ENCODE data around the gene DHRSX.
"Not testable (repeated sequence)": the region's sequence is repeated elsewhere in the genome, so short reads cannot be mapped to it uniquely, and the experiment has no call there.

The DHRSX gene

DNA sequence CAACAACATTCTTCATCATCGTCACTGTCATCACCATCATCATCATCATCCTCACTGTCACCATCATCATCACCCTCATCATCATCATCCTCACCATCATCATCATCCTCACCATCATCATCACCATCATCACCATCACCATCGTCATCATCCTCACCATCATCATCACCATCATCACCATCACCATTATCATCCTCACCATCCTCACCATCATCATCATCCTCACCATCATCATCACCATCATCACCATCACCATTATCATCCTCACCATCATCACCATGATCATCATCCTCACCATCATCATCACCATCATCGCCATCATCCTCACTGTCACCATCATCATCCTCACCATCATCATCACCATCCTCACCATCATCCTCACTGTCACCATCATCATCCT is 18.9 kb upstream of the DHRSX start:
- H3K27me3 ChIP-seq (ENCODE audit: control insufficient read depth, insufficient read depth, low read length); H3K27ac ChIP-seq (ENCODE audit: low read depth, low read length); H3K9me3 ChIP-seq (ENCODE audit: control insufficient read depth, insufficient read depth, low read depth, low read length); H3K4me1 ChIP-seq (ENCODE audit: control insufficient read depth, insufficient read depth, low read length); H3K36me3 ChIP-seq (ENCODE audit: control insufficient read depth, insufficient read depth, low read length); H3K4me3 ChIP-seq (ENCODE audit: low read depth, low read length); H3K9ac ChIP-seq (ENCODE audit: low read length): not testable (repeated sequence)

- H3K27ac ChIP-seq (ENCODE audit: low read depth, low read length), result no peak overlapping the region
- no peak overlapping the region for H3K4me3 ChIP-seq (ENCODE audit: low read depth, low read length)
- no peaks in the 10 kb centered on the region for H3K4me1 ChIP-seq (ENCODE audit: control insufficient read depth, insufficient read depth, low read length)
- 0 out of 2 replicates have a peak, but pooled peaks cover 4% of the 10 kb centered on the region for H3K9me3 ChIP-seq (ENCODE audit: control insufficient read depth, insufficient read depth, low read depth, low read length)
- no peak overlapping the region for H3K9ac ChIP-seq (ENCODE audit: low read length)
- no peaks in the 10 kb centered on the region for H3K36me3 ChIP-seq (ENCODE audit: control insufficient read depth, insufficient read depth, low read length)
- no peaks in the 10 kb centered on the region for H3K27me3 ChIP-seq (ENCODE audit: control insufficient read depth, insufficient read depth, low read length)
These were observed 16.3 kb upstream of the DHRSX start for GRCh38 chrX:2517055-2517454.

GRCh38 chrX:2516623-2517022 is 15.8 kb upstream of the DHRSX start:
- Histone ChIP-seq H3K27me3 (ENCODE audit: control insufficient read depth, insufficient read depth, low read length) (no peaks in the 10 kb centered on the region), H3K4me1 (ENCODE audit: control insufficient read depth, insufficient read depth, low read length) (no peaks in the 10 kb centered on the region), H3K9me3 (ENCODE audit: control insufficient read depth, insufficient read depth, low read depth, low read length) (0 out of 2 replicates have a peak, but pooled peaks cover 5% of the 10 kb centered on the region), H3K4me3 (ENCODE audit: low read depth, low read length) (no peak overlapping the region), H3K36me3 (ENCODE audit: control insufficient read depth, insufficient read depth, low read length) (no peaks in the 10 kb centered on the region), H3K27ac (ENCODE audit: low read depth, low read length) (no peak overlapping the region), H3K9ac (ENCODE audit: low read length) (no peak overlapping the region)

- H3K4me1 ChIP-seq (ENCODE audit: control insufficient read depth, insufficient read depth, low read length), result no peaks in the 10 kb centered on the region
- peaks cover 5% of the 10 kb centered on the region; the same call in 1 of the 2 replicates for H3K9me3 ChIP-seq (ENCODE audit: control insufficient read depth, insufficient read depth, low read depth, low read length)
- H3K27ac ChIP-seq (ENCODE audit: low read depth, low read length), result no peak overlapping the region
- no peaks in the 10 kb centered on the region for H3K27me3 ChIP-seq (ENCODE audit: control insufficient read depth, insufficient read depth, low read length)
- no peak overlapping the region for H3K9ac ChIP-seq (ENCODE audit: low read length)
- H3K4me3 ChIP-seq (ENCODE audit: low read depth, low read length), result no peak overlapping the region
- no peaks in the 10 kb centered on the region for H3K36me3 ChIP-seq (ENCODE audit: control insufficient read depth, insufficient read depth, low read length)
These were observed 13.4 kb upstream of the DHRSX start for GRCh38 chrX:2514131-2514530.

DNA sequence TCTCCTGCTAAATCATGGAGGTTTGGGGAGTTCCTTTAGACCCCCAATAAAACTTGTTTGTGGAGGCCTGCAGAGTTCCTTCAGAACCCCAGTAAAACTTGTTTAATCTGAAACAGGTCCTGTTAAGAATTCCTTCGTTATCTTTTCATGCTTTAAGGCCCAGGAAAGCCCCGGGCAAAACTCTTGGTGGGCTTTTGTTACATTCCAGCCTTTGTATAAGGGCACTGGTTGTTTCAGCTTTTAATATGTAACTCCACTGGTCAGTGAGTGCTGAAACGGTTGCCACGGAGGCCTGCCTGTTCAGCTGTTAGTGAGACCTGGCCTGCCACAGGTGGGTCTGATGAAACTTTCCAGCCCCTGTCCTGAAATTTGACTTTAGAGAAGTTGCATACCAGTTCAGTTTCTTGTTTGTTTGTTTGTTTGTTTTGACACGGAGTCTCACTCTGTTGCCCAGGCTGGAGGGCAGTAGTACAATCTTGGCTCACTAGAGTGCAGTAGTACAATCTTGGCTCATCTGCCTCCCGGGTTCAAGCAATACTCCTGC is 12.4 kb upstream of the DHRSX start:
- H3K36me3 ChIP-seq (ENCODE audit: control insufficient read depth, insufficient read depth, low read length), result no peaks in the 10 kb centered on the region
- no peak overlapping the region for H3K4me3 ChIP-seq (ENCODE audit: low read depth, low read length)
- no peaks in the 10 kb centered on the region for H3K27me3 ChIP-seq (ENCODE audit: control insufficient read depth, insufficient read depth, low read length)
- no peak overlapping the region for H3K9ac ChIP-seq (ENCODE audit: low read length)
- no peak overlapping the region for H3K27ac ChIP-seq (ENCODE audit: low read depth, low read length)
- H3K4me1 ChIP-seq (ENCODE audit: control insufficient read depth, insufficient read depth, low read length), result no peaks in the 10 kb centered on the region
- H3K9me3 ChIP-seq (ENCODE audit: control insufficient read depth, insufficient read depth, low read depth, low read length), result peaks cover 5% of the 10 kb centered on the region; the same call in 1 of the 2 replicates

DNA sequence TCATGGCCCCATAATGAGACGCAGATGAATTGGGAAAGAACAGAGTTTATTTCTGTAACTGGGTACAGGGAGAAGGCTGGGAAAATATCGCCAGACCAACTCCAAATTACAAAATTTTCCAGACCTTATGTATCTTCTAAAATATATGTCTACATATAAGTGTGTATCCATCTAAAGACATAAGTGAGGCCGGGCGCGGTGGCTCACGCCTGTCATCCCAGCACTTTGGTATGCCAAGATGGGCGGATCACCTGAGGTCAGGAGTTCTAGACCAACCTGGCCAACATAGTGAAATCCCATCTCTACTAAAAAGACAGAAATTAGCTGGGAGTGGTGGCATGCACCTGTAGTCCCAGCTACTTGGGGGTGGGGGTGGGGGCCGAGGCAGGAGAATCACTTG is 11.7 kb upstream of the DHRSX start:
- no peak overlapping the region for H3K9ac ChIP-seq (ENCODE audit: low read length)
- no peak overlapping the region for H3K27ac ChIP-seq (ENCODE audit: low read depth, low read length)
- H3K4me1 ChIP-seq (ENCODE audit: control insufficient read depth, insufficient read depth, low read length), result no peaks in the 10 kb centered on the region
- no peaks in the 10 kb centered on the region for H3K36me3 ChIP-seq (ENCODE audit: control insufficient read depth, insufficient read depth, low read length)
- no peaks in the 10 kb centered on the region for H3K27me3 ChIP-seq (ENCODE audit: control insufficient read depth, insufficient read depth, low read length)
- H3K9me3 ChIP-seq (ENCODE audit: control insufficient read depth, insufficient read depth, low read depth, low read length), result peaks cover 5% of the 10 kb centered on the region; the same call in 1 of the 2 replicates
- H3K4me3 ChIP-seq (ENCODE audit: low read depth, low read length), result no peak overlapping the region

DNA sequence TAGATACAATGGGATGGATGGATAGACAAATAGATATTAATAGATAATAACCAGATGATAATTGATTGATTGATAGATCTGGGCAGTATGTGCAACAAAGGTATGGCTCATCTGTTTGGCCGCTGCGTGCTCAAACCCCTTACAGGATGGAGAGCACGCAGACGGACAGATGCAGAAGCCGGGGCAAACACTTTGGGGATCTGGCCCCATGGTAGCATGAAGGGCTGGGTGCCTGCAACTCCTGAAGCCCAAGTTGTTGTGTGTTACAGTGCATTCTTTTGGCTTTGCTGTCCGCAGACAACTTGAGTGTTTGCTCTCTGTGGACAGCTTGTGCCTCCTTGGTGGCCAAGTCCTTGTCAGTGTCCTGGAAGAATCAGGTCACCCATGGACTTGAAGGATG is 10.6 kb upstream of the DHRSX start:
- Histone ChIP-seq H3K9me3 (ENCODE audit: control insufficient read depth, insufficient read depth, low read depth, low read length) (peaks cover 5% of the 10 kb centered on the region; the same call in 1 of the 2 replicates), H3K27me3 (ENCODE audit: control insufficient read depth, insufficient read depth, low read length) (no peaks in the 10 kb centered on the region), H3K9ac (ENCODE audit: low read length) (no peak overlapping the region), H3K27ac (ENCODE audit: low read depth, low read length) (no peak overlapping the region), H3K36me3 (ENCODE audit: control insufficient read depth, insufficient read depth, low read length) (no peaks in the 10 kb centered on the region), H3K4me1 (ENCODE audit: control insufficient read depth, insufficient read depth, low read length) (no peaks in the 10 kb centered on the region), H3K4me3 (ENCODE audit: low read depth, low read length) (no peak overlapping the region)

- H3K9me3 ChIP-seq (ENCODE audit: control insufficient read depth, insufficient read depth, low read depth, low read length), result peaks cover 5% of the 10 kb centered on the region; the same call in 1 of the 2 replicates
- H3K4me1 ChIP-seq (ENCODE audit: control insufficient read depth, insufficient read depth, low read length), result no peaks in the 10 kb centered on the region
These were observed 8.0 kb upstream of the DHRSX start for GRCh38 chrX:2508648-2509335.

GRCh38 chrX:2507904-2508627 is 7.3 kb upstream of the DHRSX start:
- no peak overlapping the region for H3K27ac ChIP-seq (ENCODE audit: low read depth, low read length)
- no peaks in the 10 kb centered on the region for H3K36me3 ChIP-seq (ENCODE audit: control insufficient read depth, insufficient read depth, low read length)
- H3K9ac ChIP-seq (ENCODE audit: low read length), result no peak overlapping the region
- H3K4me1 ChIP-seq (ENCODE audit: control insufficient read depth, insufficient read depth, low read length), result no peaks in the 10 kb centered on the region
- peaks cover 5% of the 10 kb centered on the region; the same call in 1 of the 2 replicates for H3K9me3 ChIP-seq (ENCODE audit: control insufficient read depth, insufficient read depth, low read depth, low read length)
- H3K4me3 ChIP-seq (ENCODE audit: low read depth, low read length), result no peak overlapping the region
- H3K27me3 ChIP-seq (ENCODE audit: control insufficient read depth, insufficient read depth, low read length), result no peaks in the 10 kb centered on the region

More at GRCh38 chrX:2508648-2509335, 8.0 kb upstream of the DHRSX start:
- no peaks in the 10 kb centered on the region for H3K27me3 ChIP-seq (ENCODE audit: control insufficient read depth, insufficient read depth, low read length)
- H3K4me3 ChIP-seq (ENCODE audit: low read depth, low read length), result no peak overlapping the region
- H3K36me3 ChIP-seq (ENCODE audit: control insufficient read depth, insufficient read depth, low read length), result no peaks in the 10 kb centered on the region
- no peak overlapping the region for H3K9ac ChIP-seq (ENCODE audit: low read length)
- no peak overlapping the region for H3K27ac ChIP-seq (ENCODE audit: low read depth, low read length)

GRCh38 chrX:2507196-2507595 is 6.4 kb upstream of the DHRSX start:
- Histone ChIP-seq H3K36me3 (ENCODE audit: control insufficient read depth, insufficient read depth, low read length) (no peaks in the 10 kb centered on the region), H3K4me1 (ENCODE audit: control insufficient read depth, insufficient read depth, low read length) (no peaks in the 10 kb centered on the region), H3K9ac (ENCODE audit: low read length) (no peak overlapping the region), H3K27me3 (ENCODE audit: control insufficient read depth, insufficient read depth, low read length) (no peaks in the 10 kb centered on the region), H3K27ac (ENCODE audit: low read depth, low read length) (no peak overlapping the region), H3K9me3 (ENCODE audit: control insufficient read depth, insufficient read depth, low read depth, low read length) (peaks cover 5% of the 10 kb centered on the region; the same call in 1 of the 2 replicates), H3K4me3 (ENCODE audit: low read depth, low read length) (no peak overlapping the region)

GRCh38 chrX:2505341-2505740 is 4.6 kb upstream of the DHRSX start:
- H3K9ac ChIP-seq (ENCODE audit: low read length); H3K36me3 ChIP-seq (ENCODE audit: control insufficient read depth, insufficient read depth, low read length); H3K4me3 ChIP-seq (ENCODE audit: low read depth, low read length); H3K9me3 ChIP-seq (ENCODE audit: control insufficient read depth, insufficient read depth, low read depth, low read length); H3K27me3 ChIP-seq (ENCODE audit: control insufficient read depth, insufficient read depth, low read length); H3K4me1 ChIP-seq (ENCODE audit: control insufficient read depth, insufficient read depth, low read length); H3K27ac ChIP-seq (ENCODE audit: low read depth, low read length): not testable (repeated sequence)

Data from HUES6 (cell line).